ENCODE results near the gene ASMTL.
"Not testable (repeated sequence)": the region's sequence is repeated elsewhere in the genome, so short reads cannot be mapped to it uniquely, and the experiment has no call there.

ASMTL gene

DNA sequence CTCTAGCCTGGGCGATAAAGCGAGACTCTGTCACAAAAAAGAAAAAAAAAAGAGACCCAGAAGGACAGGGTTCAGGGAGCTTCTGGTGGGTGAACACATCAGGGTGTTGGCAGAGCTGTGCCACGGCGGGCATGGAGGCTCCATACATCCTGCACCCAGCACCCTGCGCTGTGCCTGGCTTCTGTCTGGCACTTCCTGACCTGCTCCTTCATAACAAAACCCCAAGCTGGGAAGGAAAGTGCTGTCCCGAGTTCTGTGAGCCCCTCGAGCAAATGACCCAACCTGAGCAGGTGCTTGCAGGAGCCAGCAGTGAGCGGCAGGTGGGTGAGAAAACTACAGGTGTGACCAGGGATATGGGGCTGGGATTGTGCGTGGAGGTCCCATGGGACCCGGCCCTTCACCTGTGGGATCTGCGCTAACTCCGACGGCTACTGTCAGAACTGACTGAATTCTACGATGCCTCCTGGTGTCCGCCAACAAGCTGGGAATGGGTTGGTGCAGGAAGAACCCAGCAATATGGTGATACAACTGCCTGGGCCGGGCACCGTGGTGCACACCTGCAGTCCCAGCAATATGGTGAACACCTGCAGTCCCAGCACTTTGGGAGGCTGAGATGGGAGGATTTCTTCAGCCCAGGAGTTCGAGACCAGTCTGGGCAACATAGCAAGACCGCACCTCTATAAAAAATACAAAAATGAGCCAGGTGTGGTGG is 18.9 kb downstream of the ASMTL start:
- DNase-seq = no peak

GRCh38 chrX:1430451-1430850 is 22.3 kb downstream of the ASMTL start:
- no peak for DNase-seq

DNA sequence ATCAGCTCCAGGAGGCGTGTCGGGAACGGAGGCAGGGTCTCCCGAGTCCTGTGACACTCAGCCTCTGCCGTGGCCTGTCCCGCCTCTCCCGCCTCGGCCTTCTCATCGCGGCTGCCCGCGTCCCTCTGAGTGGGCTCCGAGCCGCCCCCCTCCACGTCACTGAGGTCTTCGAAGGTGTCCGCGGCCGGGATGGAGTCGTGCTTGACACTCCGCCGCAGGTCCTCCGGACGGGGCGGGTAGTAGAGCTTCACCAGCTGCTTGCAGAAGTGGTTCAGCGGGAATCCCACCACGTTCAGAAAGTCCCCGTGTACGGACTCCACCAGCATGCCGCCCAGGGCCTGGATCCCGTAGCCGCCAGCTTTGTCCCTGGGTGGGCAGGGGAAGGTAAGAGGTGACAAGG is 25.0 kb downstream of the ASMTL start:
- DNase-seq = no peak

DNA sequence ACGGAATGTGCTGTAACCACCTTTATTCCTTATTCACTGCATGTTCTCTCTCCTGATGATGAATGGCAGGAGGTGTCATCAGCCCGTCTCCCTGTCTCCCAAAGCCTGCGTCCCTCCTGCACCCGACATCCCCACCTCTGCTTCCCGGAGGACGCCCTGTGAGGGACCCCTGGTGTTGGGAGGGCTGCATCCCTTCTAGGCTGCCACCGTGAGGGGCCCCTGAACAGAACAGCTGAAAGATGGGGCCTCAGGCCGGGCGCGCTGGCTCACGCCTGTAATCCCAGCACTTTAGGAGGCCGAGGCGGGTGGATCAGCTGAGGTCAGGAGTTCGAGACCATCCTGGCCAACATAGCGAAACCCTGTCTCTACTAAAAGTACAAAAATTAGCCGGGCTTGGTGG is 26.4 kb downstream of the ASMTL start:
- not testable (repeated sequence) for DNase-seq

DNA sequence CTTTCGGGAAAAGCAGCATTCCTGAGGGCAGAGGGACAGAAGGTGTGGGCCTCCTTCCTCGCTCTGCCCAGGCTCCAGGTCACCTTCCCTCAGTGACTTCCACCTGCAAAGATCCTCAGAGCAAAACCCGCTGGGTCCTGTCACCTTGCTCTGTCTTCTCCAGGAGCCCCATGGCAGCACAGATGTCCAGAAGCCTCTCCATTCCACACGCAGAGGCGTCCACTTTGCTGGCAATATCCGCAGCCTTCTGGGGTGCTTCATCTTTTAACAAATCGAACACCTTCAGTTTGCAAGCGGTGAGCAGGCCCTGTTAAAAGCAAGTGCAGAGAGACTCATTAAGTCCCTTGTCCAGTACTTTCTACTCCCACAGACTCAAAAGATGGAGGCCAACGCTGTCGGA is 27.3 kb downstream of the ASMTL start:
- no peak for DNase-seq

- no peak for DNase-seq
These were observed 28.4 kb downstream of the ASMTL start for GRCh38 chrX:1424147-1424851.

DNA sequence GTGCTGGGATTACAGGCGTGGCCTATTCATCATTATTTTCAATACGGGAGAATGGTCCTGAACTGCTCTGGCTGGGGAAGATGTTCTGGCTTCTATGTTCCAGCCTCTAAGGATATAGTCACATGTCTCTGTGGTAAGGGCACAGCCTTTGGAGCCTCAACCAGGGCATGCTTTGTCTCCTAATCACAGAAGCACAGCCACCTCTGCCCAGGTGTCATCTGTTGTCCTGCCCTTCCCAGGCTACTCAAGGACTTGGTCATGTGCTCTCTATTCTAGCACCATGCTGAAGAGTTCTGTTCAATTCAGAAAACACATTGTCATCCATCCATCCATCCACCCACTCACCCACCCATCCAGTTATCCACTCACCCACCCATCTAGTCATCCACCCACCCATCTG is 29.5 kb downstream of the ASMTL start:
- DNase-seq = no peak

DNA sequence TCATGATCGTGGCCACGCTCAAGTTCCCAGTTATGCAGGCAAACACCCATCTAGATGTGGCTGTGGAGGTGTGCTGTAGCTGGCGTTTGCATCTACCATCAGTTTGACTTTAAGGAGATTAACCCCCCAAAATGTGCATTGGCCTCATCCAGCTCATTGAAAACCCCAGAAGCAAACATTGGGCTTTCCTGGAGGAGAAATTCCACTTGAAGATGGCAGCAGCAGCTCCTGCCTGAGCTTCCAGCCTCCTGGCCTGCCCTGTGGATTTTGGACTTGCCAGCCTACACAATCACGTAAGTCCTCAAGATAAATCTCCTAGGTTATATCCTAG is 30.6 kb downstream of the ASMTL start:
- DNase-seq = no peak

DNA sequence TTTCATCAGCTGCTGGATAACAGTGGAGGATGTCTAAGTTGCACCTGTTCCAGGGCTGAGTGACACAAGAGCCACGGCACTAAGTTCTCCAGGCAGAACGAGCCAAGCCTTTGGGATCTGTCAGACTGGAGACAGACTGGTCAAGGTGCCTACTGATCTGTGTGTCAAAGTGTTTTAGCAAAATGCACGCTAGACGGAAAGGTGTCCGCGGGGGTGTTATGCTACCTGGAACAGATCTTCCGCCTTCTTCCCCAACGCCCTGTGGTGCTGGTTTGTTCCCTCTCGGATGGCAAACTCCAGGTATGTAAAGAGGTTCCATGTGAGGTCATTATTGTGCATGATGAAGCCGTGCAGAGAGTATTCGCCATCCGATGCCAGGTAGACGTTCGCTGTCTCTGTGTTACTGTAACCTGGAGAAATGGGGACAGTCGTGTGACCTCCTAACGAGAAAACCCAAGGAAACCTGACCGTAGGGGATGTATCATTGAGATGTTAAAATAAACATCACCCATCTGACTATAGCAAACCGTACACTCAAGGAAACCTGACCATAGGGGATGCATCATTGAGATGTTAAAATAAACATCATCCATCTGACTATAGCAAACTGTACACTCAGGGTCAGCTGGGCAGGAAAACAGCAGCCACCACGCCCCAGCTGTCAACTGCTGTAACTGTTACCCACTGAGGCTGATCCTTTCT is 31.1 kb downstream of the ASMTL start:
- DNase-seq = no peak

DNA sequence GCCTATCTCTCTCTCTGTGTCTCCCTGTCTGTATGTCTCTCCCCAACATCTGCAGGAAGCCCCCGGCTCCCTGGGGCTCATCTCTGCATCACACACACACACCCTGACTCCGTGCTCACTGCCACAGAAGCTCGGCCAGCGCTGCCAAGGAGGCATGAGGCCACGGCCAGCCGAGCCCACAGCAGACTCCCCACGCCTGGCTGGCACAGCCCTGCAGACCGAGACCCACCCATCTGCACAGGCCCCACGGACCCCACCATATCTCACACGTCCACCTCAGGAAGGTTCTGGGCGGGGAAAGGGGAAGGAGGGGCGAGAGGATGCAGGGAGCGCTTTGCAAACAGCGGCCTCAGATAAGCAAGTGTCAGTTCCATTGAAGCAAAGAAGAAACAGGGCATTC is 32.3 kb downstream of the ASMTL start:
- no peak for DNase-seq

DNA sequence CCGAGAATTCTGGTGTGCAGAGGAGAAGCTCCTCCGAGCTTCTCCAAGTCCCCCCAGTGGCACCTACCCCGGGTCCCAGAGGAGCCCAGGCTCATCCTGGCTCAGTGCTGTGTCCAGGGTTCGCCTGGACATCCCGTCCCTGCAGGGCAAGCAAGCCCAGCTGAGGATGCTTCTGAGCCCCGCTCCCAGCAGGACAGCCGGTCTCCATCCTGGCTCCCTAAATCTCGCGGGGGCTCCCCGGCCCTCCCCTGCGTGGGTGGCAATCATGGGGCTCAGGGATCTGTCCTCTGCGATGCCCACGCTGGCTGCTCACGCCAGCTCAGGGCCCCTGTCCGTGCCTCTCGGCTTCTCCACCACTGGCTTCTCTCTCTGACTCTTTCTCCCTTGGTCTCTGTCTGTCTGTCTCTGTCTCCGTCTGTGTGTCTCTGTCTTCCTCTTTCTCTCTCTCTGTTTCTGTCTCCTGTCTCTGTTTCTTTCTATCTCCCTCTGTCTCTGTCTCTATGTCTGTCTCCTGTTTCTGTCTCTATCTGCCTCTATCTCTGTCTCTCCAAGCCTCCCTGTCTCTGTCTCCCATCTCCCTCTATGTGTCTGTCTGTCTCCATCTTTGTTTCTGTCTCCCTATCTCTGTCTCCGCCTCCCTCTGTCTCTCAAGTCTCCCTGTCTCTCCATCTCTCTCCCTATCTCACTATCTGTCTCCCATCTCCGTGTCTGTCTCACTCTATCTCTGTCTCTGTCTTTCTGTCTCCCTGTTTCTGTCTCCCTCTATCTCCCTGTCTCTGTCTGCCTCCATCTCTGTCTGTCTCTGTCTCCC is 33.0 kb downstream of the ASMTL start:
- DNase-seq = no peak

GRCh38 chrX:1418901-1419544 is 33.7 kb downstream of the ASMTL start:
- no peak for DNase-seq

DNA sequence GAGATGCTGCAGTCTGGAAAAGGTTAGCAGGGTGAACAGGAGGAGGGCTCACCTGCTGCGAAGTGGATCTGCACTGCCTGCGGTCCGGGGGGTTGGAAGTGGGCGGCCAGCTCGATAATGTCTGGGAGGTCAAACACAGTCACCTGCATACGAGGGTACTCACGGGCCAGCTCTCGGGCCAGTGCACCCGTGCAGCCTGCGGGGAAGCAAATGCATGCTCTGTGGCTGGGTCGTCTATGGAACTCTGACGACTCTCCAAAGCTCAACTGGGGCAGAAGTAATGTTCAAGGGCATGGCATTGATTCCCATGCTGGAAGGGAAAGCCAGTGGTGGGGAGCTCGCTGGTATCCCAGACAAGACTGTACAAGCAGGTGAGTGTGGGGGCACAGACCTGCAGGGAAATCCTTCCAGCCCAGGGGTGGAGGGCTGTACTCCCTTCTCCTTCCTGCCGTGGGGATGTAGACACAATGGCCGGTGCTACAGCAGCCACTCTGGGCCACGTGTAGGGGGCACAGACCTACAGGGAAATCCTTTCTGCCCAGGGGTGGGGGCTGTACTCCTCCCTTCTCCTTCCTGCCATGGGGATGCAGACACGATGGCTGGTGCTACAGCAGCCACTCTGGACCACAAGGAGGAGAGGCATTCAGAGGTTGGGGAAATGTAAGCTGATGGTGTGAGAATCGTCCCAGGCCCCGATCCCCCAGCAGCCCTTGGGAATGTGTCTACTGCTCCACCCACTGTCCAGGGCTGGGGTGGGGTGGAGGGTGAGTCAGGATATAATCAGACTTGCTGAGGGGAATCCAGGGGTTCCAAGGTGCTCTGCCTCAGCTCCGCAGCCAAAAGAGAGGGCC is 34.6 kb downstream of the ASMTL start:
- no peak for DNase-seq

DNA sequence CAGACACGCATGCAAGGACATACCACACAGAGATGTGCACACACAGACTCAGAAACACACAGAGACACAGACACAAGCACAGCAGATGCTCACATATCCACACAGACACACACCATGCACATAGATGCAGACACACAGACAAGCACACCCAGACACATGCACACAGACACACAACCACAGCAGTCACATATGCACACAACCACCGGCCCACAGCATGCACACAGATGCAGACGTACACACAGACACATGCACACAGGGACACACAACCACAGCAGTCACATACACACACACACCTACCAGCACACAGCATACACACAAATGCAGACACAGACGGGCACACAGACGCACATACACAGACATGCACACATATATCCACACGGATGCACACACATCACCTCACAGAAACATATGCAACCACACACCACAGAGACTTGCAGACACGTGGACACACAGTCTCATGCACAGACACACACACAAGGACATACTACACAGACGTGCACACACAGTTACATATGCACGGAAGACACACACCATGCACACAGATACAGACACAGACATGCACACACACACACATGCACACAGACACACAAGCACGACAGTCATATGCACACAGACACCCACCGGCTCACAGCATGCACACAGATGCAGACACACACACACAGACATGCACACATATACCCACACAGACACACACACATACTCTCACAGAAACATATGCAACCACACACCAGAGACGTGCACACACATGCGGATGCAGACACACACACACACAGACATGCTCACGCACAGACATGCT is 35.5 kb downstream of the ASMTL start:
- DNase-seq = no peak

DNA sequence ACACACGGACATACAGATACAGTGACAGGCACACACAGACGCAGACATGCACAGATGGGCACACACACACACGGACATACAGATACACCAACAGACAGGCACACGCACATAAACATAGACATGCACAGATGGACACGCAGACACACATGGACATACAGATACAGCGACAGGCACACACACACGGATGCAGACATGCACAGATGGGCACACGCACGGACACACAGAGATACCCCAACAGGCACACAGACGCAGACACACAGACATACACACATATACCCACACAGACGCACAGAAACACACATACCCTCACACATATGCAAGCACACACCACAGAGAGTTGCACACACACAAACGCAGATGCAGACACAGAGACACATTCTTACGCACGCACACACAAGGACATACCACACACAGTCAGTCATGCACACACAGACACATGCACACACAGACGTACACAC is 36.4 kb downstream of the ASMTL start:
- no peak for DNase-seq

- no peak for DNase-seq
These were observed 40.1 kb downstream of the ASMTL start for GRCh38 chrX:1412551-1413161.

GRCh38 chrX:1411326-1411725 is 41.4 kb downstream of the ASMTL start:
- DNase-seq = no peak

- DNase-seq = no peak
These were observed 45.7 kb downstream of the ASMTL start for GRCh38 chrX:1407035-1407434.

- DNase-seq = not testable (repeated sequence)
These were observed 46.9 kb downstream of the ASMTL start for GRCh38 chrX:1405769-1406168.

DNA sequence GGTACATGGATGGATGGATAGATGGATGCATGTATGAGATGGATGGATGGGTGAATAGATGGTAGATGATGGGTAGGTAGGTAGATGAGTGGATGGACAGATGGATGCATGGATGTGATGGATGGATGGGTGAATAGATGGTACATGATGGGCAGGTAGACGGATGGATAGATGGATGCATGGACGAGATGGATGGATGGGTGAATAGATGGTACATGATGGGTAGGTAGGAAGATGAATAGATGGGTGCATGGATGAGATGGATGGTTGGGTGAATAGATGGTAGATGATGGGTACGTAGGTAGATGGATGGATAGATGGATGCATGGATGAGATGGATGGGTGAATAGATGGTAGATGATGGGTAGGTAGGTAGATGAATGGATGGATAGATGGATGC is 48.8 kb downstream of the ASMTL start:
- DNase-seq = not testable (repeated sequence)

Measured in NCI-H446 (cell line).